ENCODE results near the gene KCNK4.

The KCNK4 gene

DNA sequence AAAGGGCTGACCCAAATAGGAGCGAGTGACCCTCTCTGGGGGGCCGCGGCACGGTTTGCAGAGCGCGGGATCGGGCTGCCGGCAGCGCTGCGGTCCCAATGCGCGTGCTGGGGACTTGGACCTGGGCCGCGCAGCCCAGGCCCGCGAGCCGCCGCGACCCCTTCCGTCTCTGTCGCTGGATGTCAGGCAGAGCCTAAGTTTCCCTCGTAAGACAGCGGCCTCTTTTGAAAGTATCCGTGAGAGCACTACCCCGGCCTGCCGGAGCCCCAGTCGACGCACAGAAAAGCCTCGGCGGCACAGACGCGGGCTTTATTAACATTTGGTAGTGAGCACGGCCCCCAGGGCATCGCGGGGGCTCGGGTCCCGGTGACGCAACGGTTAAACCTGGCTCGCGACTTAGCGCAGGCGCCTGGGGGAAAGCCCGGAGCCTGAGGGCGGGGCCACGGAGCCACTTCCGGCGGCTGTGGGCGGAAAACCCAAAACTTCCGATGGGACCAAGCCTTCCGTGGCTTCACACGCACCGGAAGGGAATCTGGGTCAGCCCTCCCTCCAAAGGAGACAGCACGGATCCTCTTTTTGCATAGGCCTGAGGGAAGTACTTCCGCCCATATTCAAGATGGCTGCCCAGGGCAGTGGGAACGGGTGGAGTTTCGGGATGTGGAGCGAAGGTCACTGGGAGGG lies 21.4 kb upstream of the KCNK4 start:
- peak; percentile 100 for DNase-seq (ENCODE audit: low read depth)
- TF ChIP-seq, protein P1, sequence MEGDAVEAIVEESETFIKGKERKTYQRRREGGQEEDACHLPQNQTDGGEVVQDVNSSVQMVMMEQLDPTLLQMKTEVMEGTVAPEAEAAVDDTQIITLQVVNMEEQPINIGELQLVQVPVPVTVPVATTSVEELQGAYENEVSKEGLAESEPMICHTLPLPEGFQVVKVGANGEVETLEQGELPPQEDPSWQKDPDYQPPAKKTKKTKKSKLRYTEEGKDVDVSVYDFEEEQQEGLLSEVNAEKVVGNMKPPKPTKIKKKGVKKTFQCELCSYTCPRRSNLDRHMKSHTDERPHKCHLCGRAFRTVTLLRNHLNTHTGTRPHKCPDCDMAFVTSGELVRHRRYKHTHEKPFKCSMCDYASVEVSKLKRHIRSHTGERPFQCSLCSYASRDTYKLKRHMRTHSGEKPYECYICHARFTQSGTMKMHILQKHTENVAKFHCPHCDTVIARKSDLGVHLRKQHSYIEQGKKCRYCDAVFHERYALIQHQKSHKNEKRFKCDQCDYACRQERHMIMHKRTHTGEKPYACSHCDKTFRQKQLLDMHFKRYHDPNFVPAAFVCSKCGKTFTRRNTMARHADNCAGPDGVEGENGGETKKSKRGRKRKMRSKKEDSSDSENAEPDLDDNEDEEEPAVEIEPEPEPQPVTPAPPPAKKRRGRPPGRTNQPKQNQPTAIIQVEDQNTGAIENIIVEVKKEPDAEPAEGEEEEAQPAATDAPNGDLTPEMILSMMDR (conservative IDR thresholded peaks at IDR 0.05; ENCODE audit: low read depth, low read length): no peak
- peak overlapping the region; percentile 70 for H3K4me3 ChIP-seq (ENCODE audit: low read depth, low read length)

DNA sequence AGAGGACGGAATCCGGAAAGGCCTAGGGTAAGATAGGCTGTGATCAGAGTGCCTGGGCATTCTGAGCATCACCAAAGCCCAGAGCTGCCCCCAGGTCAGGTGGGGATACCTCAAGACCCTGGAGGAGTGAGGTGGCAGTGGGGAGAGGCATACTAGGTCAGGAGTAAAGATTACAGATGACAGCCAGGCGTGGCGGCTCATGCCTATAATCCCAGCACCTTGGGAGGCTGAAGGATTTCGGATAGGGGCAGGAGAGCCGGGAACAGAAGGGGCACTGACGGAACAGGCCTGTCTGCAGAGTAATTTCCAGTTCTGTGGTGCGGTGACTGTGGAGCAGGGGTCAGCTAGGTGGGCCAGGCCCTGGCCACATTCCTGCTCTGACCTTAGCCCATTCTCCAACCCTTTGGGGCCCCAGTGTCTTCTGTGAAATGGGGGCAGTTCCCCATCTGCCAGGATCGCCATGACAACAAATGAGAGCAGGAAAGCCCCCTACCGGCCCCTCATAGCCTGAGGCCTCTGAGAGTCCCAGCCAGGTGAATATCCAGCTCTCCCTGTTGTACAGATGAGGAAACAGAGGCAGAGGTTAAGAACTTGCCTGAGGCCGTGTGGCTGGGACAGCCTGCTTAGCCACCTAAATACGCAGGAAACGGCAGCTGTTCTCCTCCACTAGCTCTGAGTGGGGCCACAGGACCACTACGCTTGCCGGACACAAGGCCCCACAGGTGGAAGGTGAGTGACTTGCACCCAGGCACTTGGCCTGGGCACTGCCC lies 15.9 kb upstream of the KCNK4 start:
- no peak for DNase-seq (ENCODE audit: low read depth)
- no peak overlapping the region for H3K4me3 ChIP-seq (ENCODE audit: low read depth, low read length)
- TF ChIP-seq, protein P1 (conservative IDR thresholded peaks at IDR 0.05; ENCODE audit: low read depth, low read length): no peak

DNA sequence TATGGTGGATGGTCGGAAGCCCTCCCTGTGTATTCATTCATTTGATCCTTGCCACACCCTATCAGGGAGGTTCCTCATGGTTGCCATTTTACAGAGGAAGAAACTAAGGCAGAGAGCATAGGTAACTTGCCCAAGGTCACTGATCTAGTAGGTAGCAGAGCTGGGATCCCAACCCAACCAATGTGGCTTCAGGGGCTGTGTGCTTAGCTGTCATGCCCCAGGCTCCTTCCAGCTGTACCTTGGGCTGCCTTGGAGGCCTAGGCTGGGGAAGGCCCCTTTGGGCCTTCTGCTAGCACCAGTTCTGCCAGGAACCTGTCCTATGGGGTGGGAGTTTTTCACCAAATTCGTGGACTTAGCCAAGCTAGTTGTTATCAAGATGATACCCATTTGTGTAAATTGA lies 15.3 kb upstream of the KCNK4 start:
- TF ChIP-seq, protein P1 (conservative IDR thresholded peaks at IDR 0.05; ENCODE audit: low read depth, low read length): no peak
- DNase-seq (ENCODE audit: low read depth): no peak
- H3K4me3 ChIP-seq (ENCODE audit: low read depth, low read length): no peak overlapping the region

DNA sequence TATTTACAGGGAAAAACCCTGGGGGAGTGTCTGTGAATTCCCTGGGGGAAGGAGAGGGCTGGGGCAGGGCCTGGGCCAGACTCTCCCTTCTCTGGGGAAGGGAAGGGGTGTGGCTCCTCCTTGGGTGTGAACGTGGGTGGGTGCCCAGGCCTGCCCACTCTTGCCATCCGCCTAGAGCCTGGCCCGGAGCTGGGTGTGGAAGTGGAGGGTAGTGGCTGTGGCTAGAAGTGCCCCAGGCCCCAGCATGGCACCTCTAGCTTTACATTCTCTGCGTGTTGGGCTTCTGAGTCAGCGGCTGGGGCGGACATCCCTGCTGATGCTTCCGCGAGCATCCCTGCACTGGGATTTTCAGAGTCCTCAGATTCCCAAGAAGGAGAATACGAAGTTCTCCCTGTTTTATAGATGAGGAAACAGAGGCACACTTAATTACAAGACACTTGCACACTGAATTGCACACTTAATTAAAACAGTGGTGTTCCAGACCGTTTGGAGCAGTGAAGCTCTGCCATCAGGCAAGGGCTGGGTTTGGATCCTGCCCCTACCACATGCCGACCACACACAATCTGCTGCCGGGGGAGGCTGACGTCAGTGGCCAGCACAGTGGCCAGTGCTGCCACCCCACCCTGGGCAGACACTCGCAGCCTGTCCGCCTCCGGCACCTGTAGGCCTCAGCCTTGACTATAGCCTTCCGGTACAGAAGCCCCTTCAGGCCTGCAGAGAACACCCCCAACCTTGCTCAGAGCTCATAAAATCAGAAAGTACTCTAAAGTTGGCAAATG lies 14.3 kb upstream of the KCNK4 start:
- peak; percentile 20 for DNase-seq (ENCODE audit: low read depth)
- TF ChIP-seq, protein P1 (conservative IDR thresholded peaks at IDR 0.05; ENCODE audit: low read depth, low read length): no peak
- H3K4me3 ChIP-seq (ENCODE audit: low read depth, low read length): no peak overlapping the region

DNA sequence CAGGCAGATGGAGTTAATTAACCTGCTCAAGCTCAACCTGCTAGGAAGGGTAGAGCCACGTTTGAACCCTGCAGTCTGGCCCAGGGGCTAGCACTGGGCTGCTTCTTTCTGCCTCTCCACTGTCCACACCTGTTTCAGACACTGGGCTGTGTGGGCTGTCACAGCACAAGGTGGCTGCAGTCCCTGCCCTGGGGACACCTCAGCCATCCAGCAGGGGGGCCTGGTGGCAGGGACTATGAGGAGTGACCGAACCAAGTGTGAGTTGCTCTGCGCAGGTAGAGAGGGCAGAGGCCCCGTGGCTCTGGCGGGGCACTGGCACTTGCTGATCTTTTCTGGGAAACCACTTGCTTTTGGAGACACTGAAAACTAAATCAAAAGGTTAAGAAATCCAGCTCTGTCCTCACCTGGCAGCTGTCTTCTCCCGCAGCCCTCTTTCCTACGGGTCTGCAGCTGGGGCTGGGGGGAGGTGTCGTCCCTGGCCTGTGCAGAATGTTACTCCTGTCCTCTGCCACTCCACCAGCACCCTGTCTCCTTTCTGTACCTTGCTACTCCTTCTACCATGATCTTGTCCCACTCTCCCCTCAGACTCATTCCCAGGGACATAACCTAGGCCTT lies 12.4 kb upstream of the KCNK4 start:
- no peak overlapping the region for H3K4me3 ChIP-seq (ENCODE audit: low read depth, low read length)
- no peak for DNase-seq (ENCODE audit: low read depth)
- TF ChIP-seq, protein P1 (conservative IDR thresholded peaks at IDR 0.05; ENCODE audit: low read depth, low read length): no peak

DNA sequence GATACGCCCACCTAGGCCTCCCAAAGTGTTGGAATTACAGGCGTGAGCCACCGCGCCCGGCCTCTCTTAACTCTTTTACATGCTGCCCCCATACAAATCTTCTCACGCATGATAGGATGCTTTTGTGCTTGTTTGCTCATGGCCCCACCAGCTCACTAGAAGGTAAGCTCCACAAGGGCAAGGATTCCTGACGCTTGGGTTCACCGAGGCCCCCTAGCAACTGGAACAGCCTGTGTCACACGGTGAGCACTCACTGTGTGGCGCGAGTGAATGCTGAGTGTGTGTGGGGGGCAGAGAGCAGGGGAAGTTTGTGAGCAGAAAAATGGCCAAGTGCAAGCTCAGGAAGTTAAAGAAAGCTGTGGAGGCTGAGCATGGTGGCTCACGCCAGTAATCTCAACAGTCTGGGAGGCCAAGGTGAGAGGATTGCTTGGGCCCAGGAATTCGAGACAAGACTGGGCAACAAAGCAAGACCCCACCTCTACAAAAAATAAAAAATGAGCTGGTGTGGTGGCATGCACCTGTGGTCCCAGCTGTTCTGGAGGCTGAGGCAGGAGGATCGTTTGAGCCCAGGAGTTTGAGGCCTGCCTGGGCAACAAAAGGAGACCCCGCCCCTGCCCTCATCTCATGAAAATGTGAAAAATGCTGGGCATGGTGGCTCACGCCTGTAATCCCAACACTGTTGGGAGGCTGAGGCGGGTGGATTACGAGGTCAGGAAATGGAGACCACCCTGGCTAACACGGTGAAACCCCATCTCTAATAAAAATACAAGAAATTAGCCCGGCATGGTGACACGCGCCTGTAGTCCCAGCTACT lies 8.9 kb upstream of the KCNK4 start:
- no peak for DNase-seq (ENCODE audit: low read depth)
- H3K4me3 ChIP-seq (ENCODE audit: low read depth, low read length): no peak overlapping the region

More for the DNA sequence above, 8.9 kb upstream of the KCNK4 start:
- TF ChIP-seq, protein P1 (conservative IDR thresholded peaks at IDR 0.05; ENCODE audit: low read depth, low read length): no peak
